Activated CD8-positive, alpha-beta T cell treated with anti-CD3 and anti-CD28 coated beads for 36 hours (primary cell): ENCODE results near the gene SMIM44. TPM values are rescaled to one million over a fixed set of nuclear protein-coding genes. Genes with fewer than 3 reads are reported as not detected.

ENCODE experiments used
- ATAC-seq: fragments of 200-7000 bp; cut with Tn5 transposase; one replicate; pipeline ENCODE4 v1.10.0; 2021; ENCODE audit warnings: mild to moderate bottlenecking, moderate library complexity
- CTCF ChIA-PET: fragments of 350-600 bp; sonication (Branson Sonifier 250); formaldehyde crosslinking; loops from one replicate; lab custom pipeline; 2021; ENCODE audit warnings: antibody characterized with exemption; lab: Charles Lee
- POLR2A ChIA-PET: fragments of 350-600 bp; sonication (Branson Sonifier 250); formaldehyde crosslinking; loops from one replicate; lab custom pipeline; 2021; ENCODE audit warnings: antibody characterized with exemption; lab: Charles Lee
- DNase-seq: peaks from one replicate; pipeline ENCODE4 v3.0.0-alpha.2; 2020
- H3K27ac Mint-ChIP-seq: one replicate; pipeline ENCODE4 v1.8.0; 2021; ENCODE audit warnings: mild to moderate bottlenecking, mixed read lengths
- H3K27me3 Mint-ChIP-seq: one replicate; pipeline ENCODE4 v1.8.0; 2021; ENCODE audit warnings: mixed read lengths
- H3K36me3 Mint-ChIP-seq: one replicate; pipeline ENCODE4 v1.8.0; 2021; ENCODE audit warnings: low read depth, mixed read lengths
- H3K4me1 Mint-ChIP-seq: one replicate; pipeline ENCODE4 v1.8.0; 2021; ENCODE audit warnings: low read depth, mixed read lengths
- H3K4me3 Mint-ChIP-seq: one replicate; pipeline ENCODE4 v1.8.0; 2021; ENCODE audit warnings: mild to moderate bottlenecking, moderate library complexity, mixed read lengths
- H3K9me3 Mint-ChIP-seq: one replicate; pipeline ENCODE4 v1.8.0; 2021; ENCODE audit warnings: mixed read lengths
- intact Hi-C: fragments of 100-400 bp; cut with micrococcal nuclease; formaldehyde crosslinking; loops from one replicate; pipeline ENCODE4 v1.10.0; 2022
- total RNA-seq, 2 experiments: library from RNA; stranded (reverse); gene quantifications; one replicate each; pipeline ENCODE4 v1.2.3, GENCODE V29; 2021
- TF ChIP-seq, protein P1 (sequence below): fragments of 200-600 bp; IDR thresholded peaks from one replicate; pipeline ENCODE4 v1.8.0; 2022; ENCODE audit warnings: antibody characterized with exemption, mild to moderate bottlenecking

SMIM44 gene
- total RNA-seq, 2 experiments from 2014 or later = not detected

DNA sequence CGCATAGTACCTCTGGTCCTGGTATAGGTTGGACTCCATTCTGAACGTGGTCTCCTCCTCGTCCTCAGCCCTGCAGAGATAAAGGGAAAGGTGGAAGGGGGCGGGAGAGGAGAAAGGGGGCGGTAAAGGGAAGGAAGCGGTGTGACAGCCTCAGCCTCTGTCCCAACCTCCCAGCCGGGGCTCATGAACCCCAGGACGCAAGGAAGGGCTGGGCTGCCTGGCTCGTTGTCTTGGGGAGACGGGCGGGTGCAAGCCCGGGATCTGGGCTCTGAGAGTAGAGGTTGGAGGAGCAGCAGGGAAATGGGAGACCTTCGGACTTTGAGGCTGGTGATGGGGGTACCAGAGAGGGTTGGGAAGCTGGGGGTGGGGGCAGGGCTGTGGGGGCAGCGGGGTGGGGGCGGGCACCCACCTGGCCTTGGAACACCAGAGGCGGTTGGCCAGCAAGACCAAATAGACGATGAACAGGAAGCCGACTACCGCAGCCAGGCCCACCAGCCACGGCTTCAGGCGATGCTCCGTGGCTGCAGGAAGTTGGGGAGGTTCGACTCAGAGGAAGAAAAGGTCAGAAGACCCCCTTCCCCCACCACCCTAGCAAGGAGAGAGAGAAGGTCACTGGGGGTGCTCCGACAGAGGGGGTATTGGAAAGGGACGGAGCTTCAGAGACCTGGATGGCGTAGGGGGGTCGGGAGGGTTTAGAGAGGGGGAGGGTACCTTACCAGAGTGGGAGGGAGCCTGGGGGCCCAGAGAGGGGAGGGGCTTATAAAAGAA is 4.6 kb downstream of the SMIM44 start:
- ChIA-PET POLR2A (interaction anchor here (0.6 to 1.6 kb wide), 4 partner anchors 16 to 289 kb away, joined by 3 to 6 read pairs (median 3); no protein-coding TSS in a partner anchor), CTCF (interaction anchor here (1.0 to 1.9 kb wide), 6 partner anchors 8 to 174 kb away, joined by 3 to 11 read pairs (median 4); no protein-coding TSS in a partner anchor)
- intact Hi-C loops = no loop called here
- H3K36me3 Mint-ChIP-seq = no peaks in the 10 kb centered on the region
- peak; percentile 52 for DNase-seq
- peak overlapping the region; percentile 47 for H3K4me3 Mint-ChIP-seq
- peak; percentile 19 for ATAC-seq
- TF ChIP-seq, protein P1, sequence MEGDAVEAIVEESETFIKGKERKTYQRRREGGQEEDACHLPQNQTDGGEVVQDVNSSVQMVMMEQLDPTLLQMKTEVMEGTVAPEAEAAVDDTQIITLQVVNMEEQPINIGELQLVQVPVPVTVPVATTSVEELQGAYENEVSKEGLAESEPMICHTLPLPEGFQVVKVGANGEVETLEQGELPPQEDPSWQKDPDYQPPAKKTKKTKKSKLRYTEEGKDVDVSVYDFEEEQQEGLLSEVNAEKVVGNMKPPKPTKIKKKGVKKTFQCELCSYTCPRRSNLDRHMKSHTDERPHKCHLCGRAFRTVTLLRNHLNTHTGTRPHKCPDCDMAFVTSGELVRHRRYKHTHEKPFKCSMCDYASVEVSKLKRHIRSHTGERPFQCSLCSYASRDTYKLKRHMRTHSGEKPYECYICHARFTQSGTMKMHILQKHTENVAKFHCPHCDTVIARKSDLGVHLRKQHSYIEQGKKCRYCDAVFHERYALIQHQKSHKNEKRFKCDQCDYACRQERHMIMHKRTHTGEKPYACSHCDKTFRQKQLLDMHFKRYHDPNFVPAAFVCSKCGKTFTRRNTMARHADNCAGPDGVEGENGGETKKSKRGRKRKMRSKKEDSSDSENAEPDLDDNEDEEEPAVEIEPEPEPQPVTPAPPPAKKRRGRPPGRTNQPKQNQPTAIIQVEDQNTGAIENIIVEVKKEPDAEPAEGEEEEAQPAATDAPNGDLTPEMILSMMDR = no peak
- no peaks in the 10 kb centered on the region for H3K9me3 Mint-ChIP-seq
- H3K27me3 Mint-ChIP-seq = no peaks in the 10 kb centered on the region
- peak overlapping the region; percentile 69 for H3K27ac Mint-ChIP-seq
- H3K4me1 Mint-ChIP-seq = peaks cover 16% of the 10 kb centered on the region

DNA sequence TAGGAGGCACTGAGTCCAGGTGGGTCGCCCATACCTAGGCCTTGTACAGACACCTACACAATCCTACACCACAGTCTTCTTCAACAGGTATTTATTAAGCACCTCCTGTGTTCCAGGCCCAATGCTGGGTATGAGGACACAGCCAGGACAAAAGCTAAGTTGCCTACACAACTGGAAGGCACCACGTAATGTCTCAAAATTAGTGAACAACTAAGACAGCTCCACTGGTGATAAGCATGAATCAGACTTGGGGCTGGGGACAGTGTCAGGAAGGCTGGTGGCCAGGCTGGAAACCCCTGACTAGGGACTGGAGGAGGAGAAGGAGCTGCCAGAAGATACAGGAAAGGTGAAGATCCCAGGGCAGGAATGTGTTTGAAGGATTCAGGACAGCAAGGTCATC is 5.3 kb downstream of the SMIM44 start:
- Mint-ChIP-seq H3K4me1 (peaks cover 16% of the 10 kb centered on the region), H3K9me3 (no peaks in the 10 kb centered on the region), H3K4me3 (peak overlapping the region; percentile 47), H3K27me3 (no peaks in the 10 kb centered on the region), H3K36me3 (no peaks in the 10 kb centered on the region), H3K27ac (peak overlapping the region; percentile 69)
- ATAC-seq (no peak), DNase-seq (no peak)
- POLR2A ChIA-PET = interaction anchor here (0.6 kb wide), 1 partner anchor 430 kb away, joined by 4 read pairs; no protein-coding TSS in a partner anchor
- TF ChIP-seq, protein P1 = no peak
- CTCF ChIA-PET = no interaction called here
- intact Hi-C loops = no loop called here

DNA sequence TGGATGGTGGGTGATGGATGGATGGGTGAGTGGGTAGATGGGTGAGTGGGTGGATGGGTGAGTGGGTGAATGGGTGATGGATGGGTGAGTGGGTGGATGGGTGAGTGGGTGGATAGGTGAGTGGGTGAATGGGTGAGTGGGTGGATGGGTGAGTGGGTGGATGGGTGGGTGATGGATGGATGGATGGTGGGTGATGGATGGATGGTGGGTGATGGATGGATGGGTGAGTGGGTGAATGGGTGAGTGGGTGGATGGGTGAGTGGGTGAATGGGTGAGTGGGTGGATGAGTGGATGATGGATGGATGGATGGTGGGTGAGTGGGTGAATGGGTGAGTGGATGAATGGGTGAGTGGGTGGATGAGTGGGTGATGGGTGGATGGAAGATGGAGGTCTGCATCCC is 5.7 kb downstream of the SMIM44 start:
- Mint-ChIP-seq H3K27ac (no peak overlapping the region), H3K4me3 (no peak overlapping the region), H3K9me3 (no peaks in the 10 kb centered on the region), H3K36me3 (no peaks in the 10 kb centered on the region), H3K4me1 (peaks cover 16% of the 10 kb centered on the region), H3K27me3 (no peaks in the 10 kb centered on the region)
- no peak for DNase-seq
- no peak for ATAC-seq
- ChIA-PET CTCF (no interaction called here), POLR2A (interaction anchor here (0.6 to 1.3 kb wide), 2 partner anchors 23 to 430 kb away, joined by 3 to 4 read pairs; partner anchors contain the start of gene DOHH)
- TF ChIP-seq, protein P1 = no peak
- intact Hi-C loops = no loop called here

DNA sequence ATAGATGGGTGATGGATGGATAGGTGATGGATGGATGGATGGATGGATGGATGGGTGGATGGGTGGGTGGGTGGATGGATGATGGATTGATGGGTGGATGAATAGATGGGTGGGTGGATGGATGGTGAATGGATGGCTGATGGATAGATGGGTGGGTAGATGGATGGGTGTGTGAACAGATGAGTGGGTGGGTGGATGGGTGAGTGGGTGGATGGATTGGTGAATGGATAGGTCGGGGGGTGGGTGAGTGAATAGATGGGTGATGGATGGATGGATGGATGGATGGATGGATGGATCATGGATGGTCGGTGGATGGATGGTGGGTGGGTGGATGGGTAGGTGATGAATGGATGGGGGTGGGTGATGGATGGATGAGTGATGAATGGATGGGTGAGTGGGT is 6.4 kb downstream of the SMIM44 start:
- no peak for ATAC-seq
- Mint-ChIP-seq H3K27ac (no peak overlapping the region), H3K4me1 (peaks cover 16% of the 10 kb centered on the region), H3K9me3 (no peaks in the 10 kb centered on the region), H3K36me3 (no peaks in the 10 kb centered on the region), H3K4me3 (no peak overlapping the region), H3K27me3 (no peaks in the 10 kb centered on the region)
- DNase-seq = no peak
- intact Hi-C loops = no loop called here
- ChIA-PET CTCF (interaction anchor here (1.2 kb wide), 2 partner anchors 8 to 172 kb away, joined by 7 to 8 read pairs; no protein-coding TSS in a partner anchor), POLR2A (interaction anchor here (1.3 kb wide), 1 partner anchor 23 kb away, joined by 3 read pairs; the partner anchor contains the start of gene DOHH)
- TF ChIP-seq, protein P1 = no peak

DNA sequence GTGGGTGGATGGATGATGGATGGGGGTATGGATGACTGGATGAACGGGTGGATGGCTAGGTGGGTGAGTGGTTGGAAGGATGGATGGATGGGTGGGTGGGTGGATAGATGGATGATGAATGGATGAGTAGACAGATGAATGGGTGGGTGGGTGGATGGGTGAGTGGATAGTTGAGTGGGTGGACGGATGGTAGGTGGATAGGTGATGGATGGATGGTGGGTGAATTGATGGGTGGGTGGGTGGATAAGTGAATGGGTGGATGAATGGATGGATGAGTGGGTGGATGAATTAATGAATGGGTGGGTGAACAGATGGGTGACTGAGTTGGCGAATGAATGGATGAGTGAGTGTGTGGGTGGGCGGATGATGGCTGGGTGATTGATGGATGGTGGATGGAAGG is 7.8 kb downstream of the SMIM44 start:
- no peak for ATAC-seq
- DNase-seq = no peak
- H3K27me3 Mint-ChIP-seq = no peaks in the 10 kb centered on the region
- no peaks in the 10 kb centered on the region for H3K9me3 Mint-ChIP-seq
- no peak overlapping the region for H3K27ac Mint-ChIP-seq
- TF ChIP-seq, protein P1 = no peak
- intact Hi-C loops = no loop called here
- H3K36me3 Mint-ChIP-seq = no peaks in the 10 kb centered on the region
- ChIA-PET POLR2A (no interaction called here), CTCF (interaction anchor here (1.2 kb wide), 2 partner anchors 9 to 171 kb away, joined by 7 to 8 read pairs; no protein-coding TSS in a partner anchor)
- no peak overlapping the region for H3K4me3 Mint-ChIP-seq
- H3K4me1 Mint-ChIP-seq = peaks cover 16% of the 10 kb centered on the region
